ENCODE measurements around the gene SMS. TPM values are rescaled to one million over a fixed set of nuclear protein-coding genes. Genes with fewer than 3 reads are reported as not detected.

The SMS gene
- total and polyA plus RNA-seq, 7 donors = 62.6 to 84.5 (median 65.8) TPM

GRCh38 chrX:21990832-21991231, 50.3 kb downstream of the SMS start:
- 82 to 90% methylated on average over 8 of the region's 8 CpGs for WGBS, 2 donors
- DNase-seq = no peak
- H3K4me3 ChIP-seq = no peak overlapping the region
- no peak for TF ChIP-seq EP300 (IDR thresholded peaks at IDR 0.05)
- TF ChIP-seq CTCF (IDR thresholded peaks at IDR 0.05) = no peak
- TF ChIP-seq POLR2A (IDR thresholded peaks at IDR 0.05) = no peak
- TF ChIP-seq POLR2AphosphoS5 (IDR thresholded peaks at IDR 0.05) = no peak
- no peaks in the 10 kb centered on the region for H3K4me1 ChIP-seq
- H3K36me3 ChIP-seq = peaks cover 0 to 16% (median 1%) of the 10 kb centered on the region in 4 donors
- no peaks in the 10 kb centered on the region for H3K9me3 ChIP-seq
- H3K27ac ChIP-seq = no peak overlapping the region
- no peaks in the 10 kb centered on the region for H3K27me3 ChIP-seq
- intact Hi-C loops (cut with DNase I) = no loop called here

- Histone ChIP-seq H3K36me3 (peaks cover 0 to 16% (median 1%) of the 10 kb centered on the region in 4 donors), H3K9me3 (no peaks in the 10 kb centered on the region), H3K27me3 (no peaks in the 10 kb centered on the region), H3K4me3 (no peak overlapping the region), H3K27ac (no peak overlapping the region), H3K4me1 (no peaks in the 10 kb centered on the region)
- DNase-seq = no peak
- intact Hi-C loops (cut with DNase I) = no loop called here
- TF ChIP-seq CTCF (IDR thresholded peaks at IDR 0.05) (no peak), EP300 (IDR thresholded peaks at IDR 0.05) (no peak), POLR2A (IDR thresholded peaks at IDR 0.05) (no peak), POLR2AphosphoS5 (IDR thresholded peaks at IDR 0.05) (no peak)
- WGBS, 2 donors = 83 to 93% methylated on average over 3 of the region's 3 CpGs
Observed at GRCh38 chrX:21991504-21991903, 51.0 kb downstream of the SMS start.

- peak; percentile 72 for DNase-seq
- intact Hi-C loops (cut with DNase I) = no loop called here
- 63 to 90% methylated on average over 8 of the region's 8 CpGs for WGBS, 2 donors
- Histone ChIP-seq H3K4me3 (no peak overlapping the region), H3K9me3 (no peaks in the 10 kb centered on the region), H3K36me3 (peaks cover 0 to 16% (median 0%) of the 10 kb centered on the region in 4 donors), H3K27me3 (no peaks in the 10 kb centered on the region), H3K27ac (peak overlapping the region in 1 of 4 donors; percentile 27), H3K4me1 (no peaks in the 10 kb centered on the region)
- no peak for TF ChIP-seq EP300 (IDR thresholded peaks at IDR 0.05)
- TF ChIP-seq POLR2AphosphoS5 (IDR thresholded peaks at IDR 0.05) = no peak
- no peak for TF ChIP-seq POLR2A (IDR thresholded peaks at IDR 0.05)
- TF ChIP-seq CTCF (IDR thresholded peaks at IDR 0.05) = no peak
Observed at GRCh38 chrX:21993265-21993664, 52.8 kb downstream of the SMS start.

GRCh38 chrX:21996872-21997455, 56.5 kb downstream of the SMS start:
- no peaks in the 10 kb centered on the region for H3K27me3 ChIP-seq
- no peak overlapping the region for H3K4me3 ChIP-seq
- whole genome bisulfite sequencing, 2 donors = 80 to 92% methylated on average over 10 of the region's 10 CpGs
- no peaks in the 10 kb centered on the region for H3K4me1 ChIP-seq
- peak in 1 of 4 donors; percentile 24 for TF ChIP-seq EP300 (IDR thresholded peaks at IDR 0.05)
- no peak for TF ChIP-seq POLR2AphosphoS5 (IDR thresholded peaks at IDR 0.05)
- no peak for TF ChIP-seq POLR2A (IDR thresholded peaks at IDR 0.05)
- no peak for TF ChIP-seq CTCF (IDR thresholded peaks at IDR 0.05)
- no peak for DNase-seq
- peaks cover 0 to 16% (median 0%) of the 10 kb centered on the region in 4 donors for H3K36me3 ChIP-seq
- intact Hi-C loops (cut with DNase I) = no loop called here
- no peak overlapping the region for H3K27ac ChIP-seq
- H3K9me3 ChIP-seq = no peaks in the 10 kb centered on the region

- no peak for TF ChIP-seq EP300 (IDR thresholded peaks at IDR 0.05)
- no peak for TF ChIP-seq POLR2AphosphoS5 (IDR thresholded peaks at IDR 0.05)
- no peak for TF ChIP-seq CTCF (IDR thresholded peaks at IDR 0.05)
- TF ChIP-seq POLR2A (IDR thresholded peaks at IDR 0.05) = no peak
- no peak for DNase-seq
- H3K4me1 ChIP-seq = no peaks in the 10 kb centered on the region
- intact Hi-C loops (cut with DNase I) = no loop called here
- H3K9me3 ChIP-seq = no peaks in the 10 kb centered on the region
- no peaks in the 10 kb centered on the region for H3K27me3 ChIP-seq
- no peak overlapping the region for H3K27ac ChIP-seq
- H3K36me3 ChIP-seq = peaks cover 0 to 7% (median 0%) of the 10 kb centered on the region in 4 donors
- H3K4me3 ChIP-seq = no peak overlapping the region
- 63 to 67% methylated on average over 4 of the region's 4 CpGs for WGBS, 2 donors
Observed at GRCh38 chrX:21998037-21998436, 57.5 kb downstream of the SMS start.
